KOPT-K1 (cell line): ENCODE data around the gene HACD2.

Source experiments
- H3K27ac ChIP-seq: fragments of 200-600 bp; sonication (generic); 2 replicates; pipeline ENCODE4 v1.5.1; 2016; ENCODE audit warnings: antibody characterized with exemption, mild to moderate bottlenecking, low read depth, low read length; ENCODE audit not compliant: poor library complexity, severe bottlenecking
- H3K36me3 ChIP-seq: fragments of 200-600 bp; sonication (generic); 2 replicates; pipeline ENCODE4 v1.5.1; 2017; ENCODE audit warnings: antibody characterized with exemption, mild to moderate bottlenecking, low read length, moderate library complexity; ENCODE audit not compliant: insufficient read depth
- H3K9me3 ChIP-seq: fragments of 200-600 bp; sonication (generic); 2 replicates; pipeline ENCODE4 v1.5.1; 2017; ENCODE audit warnings: antibody characterized with exemption, low read length, mild to moderate bottlenecking; ENCODE audit not compliant: insufficient read depth, poor library complexity, severe bottlenecking

HACD2 gene

GRCh38 chr3:123568034-123568433 lies 16.8 kb downstream of the HACD2 start:
- Histone ChIP-seq H3K27ac (no peak overlapping the region), H3K36me3 (peaks cover 7% of the 10 kb centered on the region; the same call in 1 of the 2 replicates), H3K9me3 (no peaks in the 10 kb centered on the region)

GRCh38 chr3:123564056-123564455 lies 20.8 kb downstream of the HACD2 start:
- Histone ChIP-seq H3K27ac (no peak overlapping the region), H3K36me3 (peaks cover 7% of the 10 kb centered on the region; the same call in 1 of the 2 replicates), H3K9me3 (no peaks in the 10 kb centered on the region)

GRCh38 chr3:123562547-123562946 lies 22.3 kb downstream of the HACD2 start:
- Histone ChIP-seq H3K27ac (no peak overlapping the region), H3K36me3 (peaks cover 7% of the 10 kb centered on the region; the same call in 1 of the 2 replicates), H3K9me3 (no peaks in the 10 kb centered on the region)

GRCh38 chr3:123561188-123561587 lies 23.7 kb downstream of the HACD2 start:
- Histone ChIP-seq H3K9me3 (no peaks in the 10 kb centered on the region), H3K27ac (no peak overlapping the region), H3K36me3 (peaks cover 7% of the 10 kb centered on the region; the same call in 1 of the 2 replicates)

GRCh38 chr3:123559040-123559861 lies 25.6 kb downstream of the HACD2 start:
- Histone ChIP-seq H3K36me3 (peaks cover 4% of the 10 kb centered on the region; the same call in 1 of the 2 replicates), H3K27ac (no peak overlapping the region), H3K9me3 (peaks cover 6% of the 10 kb centered on the region)

- Histone ChIP-seq H3K9me3 (peaks cover 6% of the 10 kb centered on the region), H3K36me3 (peaks cover 18% of the 10 kb centered on the region; the same call in 1 of the 2 replicates), H3K27ac (no peak overlapping the region)
Observed at GRCh38 chr3:123553536-123553935, 31.3 kb downstream of the HACD2 start.

- Histone ChIP-seq H3K27ac (no peak overlapping the region), H3K36me3 (peaks cover 18% of the 10 kb centered on the region; the same call in 1 of the 2 replicates)
Observed at GRCh38 chr3:123552768-123553167, 32.1 kb downstream of the HACD2 start.

GRCh38 chr3:123552095-123552714 lies 32.6 kb downstream of the HACD2 start:
- no peak overlapping the region for H3K27ac ChIP-seq
- H3K36me3 ChIP-seq: peaks cover 18% of the 10 kb centered on the region; the same call in 1 of the 2 replicates
- peaks cover 6% of the 10 kb centered on the region for H3K9me3 ChIP-seq

More at GRCh38 chr3:123552768-123553167, 32.1 kb downstream of the HACD2 start:
- H3K9me3 ChIP-seq: peaks cover 6% of the 10 kb centered on the region

- Histone ChIP-seq H3K27ac (no peak overlapping the region), H3K9me3 (no peaks in the 10 kb centered on the region), H3K36me3 (peaks cover 18% of the 10 kb centered on the region; the same call in 1 of the 2 replicates)
Observed at GRCh38 chr3:123547881-123548519, 36.9 kb downstream of the HACD2 start.

- no peak overlapping the region for H3K27ac ChIP-seq
- H3K36me3 ChIP-seq: peaks cover 18% of the 10 kb centered on the region; the same call in 1 of the 2 replicates
- H3K9me3 ChIP-seq: no peaks in the 10 kb centered on the region
Observed at GRCh38 chr3:123546133-123546755, 38.6 kb downstream of the HACD2 start.

GRCh38 chr3:123543950-123544349 lies 40.9 kb downstream of the HACD2 start:
- Histone ChIP-seq H3K9me3 (no peaks in the 10 kb centered on the region), H3K27ac (no peak overlapping the region)

GRCh38 chr3:123540285-123540684 lies 44.6 kb downstream of the HACD2 start:
- H3K9me3 ChIP-seq: no peaks in the 10 kb centered on the region
- no peaks in the 10 kb centered on the region for H3K36me3 ChIP-seq
- H3K27ac ChIP-seq: no peak overlapping the region

More at GRCh38 chr3:123543950-123544349, 40.9 kb downstream of the HACD2 start:
- no peaks in the 10 kb centered on the region for H3K36me3 ChIP-seq

- Histone ChIP-seq H3K36me3 (no peaks in the 10 kb centered on the region), H3K9me3 (no peaks in the 10 kb centered on the region), H3K27ac (no peak overlapping the region)
Observed at GRCh38 chr3:123536153-123536895, 48.5 kb downstream of the HACD2 start.

- Histone ChIP-seq H3K27ac (no peak overlapping the region), H3K36me3 (no peaks in the 10 kb centered on the region), H3K9me3 (no peaks in the 10 kb centered on the region)
Observed at GRCh38 chr3:123535580-123535979, 49.3 kb downstream of the HACD2 start.
